ENCODE data around the gene DNAJC15. TPM values are rescaled to one million over a fixed set of nuclear protein-coding genes. Genes with fewer than 3 reads are reported as not detected.

DNAJC15 gene
- polyA plus RNA-seq, 1 experiment, result 63.9 TPM

- no peak for DNase-seq (ENCODE audit: low read depth)
- Histone ChIP-seq H3K36me3 (ENCODE audit: control insufficient read depth, insufficient read depth, low read length) (no peaks in the 10 kb centered on the region), H3K4me3 (ENCODE audit: low read depth, low read length) (no peak overlapping the region), H3K27me3 (ENCODE audit: control insufficient read depth, insufficient read depth, low read length) (no peaks in the 10 kb centered on the region; the same call in 1 of the 2 replicates)
- ChIA-PET CTCF (no interaction called here), POLR2A (no interaction called here)
- TF ChIP-seq CTCF (IDR thresholded peaks at IDR 0.05; ENCODE audit: insufficient read depth, low read depth, low read length), result no peak
These were observed 104.4 kb downstream of the DNAJC15 start for GRCh38 chr13:43127827-43128226.

- H3K27me3 ChIP-seq (ENCODE audit: control insufficient read depth, insufficient read depth, low read length), result no peaks in the 10 kb centered on the region; the same call in 1 of the 2 replicates
- CTCF ChIA-PET, result interaction anchor here (0.6 kb wide), 1 partner anchor 32 kb away, joined by 3 read pairs; no protein-coding TSS in a partner anchor
- POLR2A ChIA-PET, result no interaction called here
- TF ChIP-seq CTCF (IDR thresholded peaks at IDR 0.05; ENCODE audit: insufficient read depth, low read depth, low read length), result no peak
- H3K4me3 ChIP-seq (ENCODE audit: low read depth, low read length), result no peak overlapping the region
- H3K36me3 ChIP-seq (ENCODE audit: control insufficient read depth, insufficient read depth, low read length), result no peaks in the 10 kb centered on the region
- DNase-seq (ENCODE audit: low read depth), result no peak
These were observed 105.1 kb downstream of the DNAJC15 start for GRCh38 chr13:43128504-43128961.

GRCh38 chr13:43129066-43129465, 105.7 kb downstream of the DNAJC15 start:
- TF ChIP-seq CTCF (IDR thresholded peaks at IDR 0.05; ENCODE audit: insufficient read depth, low read depth, low read length), result no peak
- Histone ChIP-seq H3K4me3 (ENCODE audit: low read depth, low read length) (no peak overlapping the region), H3K27me3 (ENCODE audit: control insufficient read depth, insufficient read depth, low read length) (no peaks in the 10 kb centered on the region; the same call in 1 of the 2 replicates), H3K36me3 (ENCODE audit: control insufficient read depth, insufficient read depth, low read length) (no peaks in the 10 kb centered on the region)
- ChIA-PET CTCF (interaction anchor here (0.6 to 0.8 kb wide), 2 partner anchors 11 to 32 kb away, joined by 3 read pairs; no protein-coding TSS in a partner anchor), POLR2A (no interaction called here)
- DNase-seq (ENCODE audit: low read depth), result no peak

GRCh38 chr13:43129511-43130110, 106.2 kb downstream of the DNAJC15 start:
- ChIA-PET CTCF (interaction anchor here (0.8 kb wide), 1 partner anchor 11 kb away, joined by 3 read pairs; no protein-coding TSS in a partner anchor), POLR2A (no interaction called here)
- Histone ChIP-seq H3K4me3 (ENCODE audit: low read depth, low read length) (no peak overlapping the region), H3K27me3 (ENCODE audit: control insufficient read depth, insufficient read depth, low read length) (no peaks in the 10 kb centered on the region; the same call in 1 of the 2 replicates), H3K36me3 (ENCODE audit: control insufficient read depth, insufficient read depth, low read length) (no peaks in the 10 kb centered on the region)
- no peak for DNase-seq (ENCODE audit: low read depth)
- no peak for TF ChIP-seq CTCF (IDR thresholded peaks at IDR 0.05; ENCODE audit: insufficient read depth, low read depth, low read length)

- ChIA-PET CTCF (interaction anchor here (1.4 kb wide), 1 partner anchor 171 kb away, joined by 3 read pairs; no protein-coding TSS in a partner anchor), POLR2A (interaction anchor here (0.5 kb wide), 1 partner anchor 112 kb away, joined by 3 read pairs; no protein-coding TSS in a partner anchor)
- Histone ChIP-seq H3K36me3 (ENCODE audit: control insufficient read depth, insufficient read depth, low read length) (no peaks in the 10 kb centered on the region), H3K27me3 (ENCODE audit: control insufficient read depth, insufficient read depth, low read length) (no peaks in the 10 kb centered on the region; the same call in none of the 2 replicates), H3K4me3 (ENCODE audit: low read depth, low read length) (no peak overlapping the region)
- DNase-seq (ENCODE audit: low read depth), result no peak
- TF ChIP-seq CTCF (IDR thresholded peaks at IDR 0.05; ENCODE audit: insufficient read depth, low read depth, low read length), result peak; percentile 21; the same call in 1 of the 2 replicates
These were observed 108.9 kb downstream of the DNAJC15 start for GRCh38 chr13:43132257-43132656.
